HG02678 (cell line): ENCODE data around the gene ZNF552.
"Not testable (repeated sequence)": the region's sequence is repeated elsewhere in the genome, so short reads cannot be mapped to it uniquely, and the experiment has no call there.

Source experiments
- ATAC-seq: cut with Tn5 transposase; IDR thresholded peaks from one replicate; pipeline ENCODE4 v1.9.1; 2021; ENCODE audit warnings: mild to moderate bottlenecking, moderate library complexity; ENCODE audit not compliant: unreplicated experiment

ZNF552 gene

DNA sequence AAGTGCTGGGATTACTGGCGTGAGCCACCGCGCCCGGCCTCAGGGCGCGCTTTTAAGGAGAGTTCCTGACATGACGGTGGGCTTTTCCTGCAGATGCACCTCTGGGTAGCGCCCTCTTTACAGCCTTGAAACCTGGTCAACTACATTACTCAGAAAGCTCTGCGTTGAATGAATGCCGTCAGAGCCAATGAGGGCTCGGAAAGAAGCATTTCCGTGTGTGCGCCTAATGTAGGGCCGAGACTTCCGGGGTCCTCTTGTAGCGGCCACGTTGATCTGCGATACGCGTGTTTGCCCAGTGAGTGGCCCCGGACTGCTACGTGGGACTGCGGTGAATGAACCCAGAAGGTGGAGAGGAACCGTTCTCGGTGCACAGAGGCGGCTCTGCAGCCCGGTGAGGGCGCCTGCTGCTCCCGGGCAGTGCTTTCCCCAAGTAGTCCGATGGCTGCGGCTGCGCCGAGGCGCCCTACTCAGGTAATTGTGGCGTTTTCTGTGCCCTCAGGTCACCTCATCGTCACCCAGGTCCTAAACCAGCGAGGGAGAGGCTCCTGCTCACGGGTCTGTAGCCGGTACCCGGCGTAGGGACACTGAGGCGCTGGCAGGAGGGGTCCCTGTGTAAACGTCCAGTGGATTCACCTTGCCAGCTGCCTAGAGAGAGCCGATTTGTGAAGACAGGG, 4.9 kb upstream of the ZNF552 start:
- ATAC-seq: peak; percentile 87

DNA sequence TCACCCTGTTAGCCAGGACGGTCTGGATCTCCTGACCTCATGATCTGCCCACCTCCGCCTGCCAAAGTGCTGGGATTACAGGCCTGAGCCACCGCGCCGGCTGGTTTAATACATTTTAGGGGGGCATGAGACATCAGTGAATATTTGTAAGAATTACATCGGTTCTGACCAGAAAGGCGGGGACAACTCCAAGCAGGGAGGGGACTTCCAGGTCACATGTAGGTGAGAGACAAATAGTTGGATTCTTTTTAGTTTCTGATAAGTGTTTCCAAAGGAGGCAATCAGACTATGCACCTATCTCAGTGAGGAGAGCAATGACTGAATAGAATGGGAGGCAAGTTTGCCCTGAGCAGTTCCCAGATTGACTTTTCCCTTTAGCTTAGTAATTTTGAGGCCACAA, 3.7 kb upstream of the ZNF552 start:
- no peak for ATAC-seq

DNA sequence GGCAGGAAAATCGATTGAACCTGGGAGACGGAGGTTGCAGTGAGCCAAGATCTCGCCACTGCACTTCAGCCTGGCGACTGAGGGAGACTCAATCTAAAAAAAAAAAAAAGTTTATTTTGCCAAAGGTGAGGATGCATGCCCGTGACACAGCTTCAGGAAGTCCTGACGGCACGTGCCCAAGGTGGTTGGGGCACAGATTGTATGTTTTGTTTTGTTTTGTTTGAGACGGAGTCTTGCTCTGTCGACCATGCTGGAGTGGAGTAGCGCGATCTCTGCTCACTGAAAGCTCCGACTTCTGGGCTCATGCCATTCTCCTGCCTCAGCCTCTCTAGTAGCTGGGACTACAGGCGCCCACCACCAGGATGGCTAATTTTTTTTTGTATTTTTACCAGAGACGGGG, 3.3 kb upstream of the ZNF552 start:
- ATAC-seq: no peak

DNA sequence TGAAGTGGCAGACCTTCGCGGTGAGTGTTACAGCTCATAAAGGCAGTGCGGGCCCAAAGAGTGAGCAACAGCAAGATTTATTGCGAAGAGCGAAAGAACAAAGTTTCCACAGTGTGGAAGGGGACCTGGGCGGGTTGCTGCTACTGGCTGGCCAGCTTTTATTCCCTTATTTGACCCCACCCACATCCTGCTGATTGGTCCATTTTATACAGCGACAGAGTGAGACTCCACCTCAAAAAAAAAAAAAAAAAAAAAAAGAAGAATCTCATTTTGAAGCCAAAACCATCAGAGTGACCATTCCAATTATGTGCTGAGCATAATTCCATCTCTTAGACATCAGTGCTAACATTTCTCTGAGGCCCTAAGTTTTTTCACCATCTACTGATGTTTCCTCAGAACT, 1.9 kb upstream of the ZNF552 start:
- ATAC-seq: no peak

DNA sequence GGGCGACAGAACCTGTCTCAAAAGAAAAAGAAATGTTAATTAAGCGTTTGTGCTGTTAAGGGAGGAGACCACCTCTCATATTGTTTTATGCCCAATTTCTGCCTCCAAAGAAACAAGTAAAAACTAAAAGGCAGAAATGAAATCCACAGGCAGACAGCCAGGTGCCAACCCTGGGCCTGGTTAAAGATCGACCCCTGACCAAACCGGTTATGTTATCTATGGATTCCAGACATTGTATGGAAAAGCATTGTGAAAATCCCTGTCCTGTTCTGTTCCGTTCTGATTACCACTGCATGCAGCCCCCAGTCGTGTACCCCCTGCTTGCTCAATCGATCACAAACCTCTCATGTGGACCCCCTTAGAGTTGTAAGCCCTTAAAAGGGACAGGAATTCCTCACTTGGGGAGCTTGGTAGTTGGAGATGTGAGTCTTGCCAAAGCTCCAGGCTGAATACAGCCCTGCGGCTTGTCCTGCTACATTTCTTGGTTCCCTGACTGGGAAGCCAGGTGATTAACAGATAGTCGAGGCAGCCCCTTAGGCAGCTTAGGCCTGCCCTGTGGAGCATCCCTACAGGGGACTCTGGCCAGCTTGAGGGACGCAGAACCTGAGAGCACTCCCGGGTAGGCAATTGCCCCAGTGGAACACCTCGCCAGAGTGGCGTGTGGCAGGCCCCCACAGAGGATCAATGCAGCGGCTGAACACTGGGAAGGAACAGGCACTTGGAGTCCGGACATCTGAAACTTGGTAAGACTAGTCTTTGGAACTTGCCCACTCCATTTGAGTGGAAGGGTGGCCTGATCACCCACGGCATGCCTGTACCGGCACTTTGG, 748 bp upstream of the ZNF552 start:
- ATAC-seq: no peak

DNA sequence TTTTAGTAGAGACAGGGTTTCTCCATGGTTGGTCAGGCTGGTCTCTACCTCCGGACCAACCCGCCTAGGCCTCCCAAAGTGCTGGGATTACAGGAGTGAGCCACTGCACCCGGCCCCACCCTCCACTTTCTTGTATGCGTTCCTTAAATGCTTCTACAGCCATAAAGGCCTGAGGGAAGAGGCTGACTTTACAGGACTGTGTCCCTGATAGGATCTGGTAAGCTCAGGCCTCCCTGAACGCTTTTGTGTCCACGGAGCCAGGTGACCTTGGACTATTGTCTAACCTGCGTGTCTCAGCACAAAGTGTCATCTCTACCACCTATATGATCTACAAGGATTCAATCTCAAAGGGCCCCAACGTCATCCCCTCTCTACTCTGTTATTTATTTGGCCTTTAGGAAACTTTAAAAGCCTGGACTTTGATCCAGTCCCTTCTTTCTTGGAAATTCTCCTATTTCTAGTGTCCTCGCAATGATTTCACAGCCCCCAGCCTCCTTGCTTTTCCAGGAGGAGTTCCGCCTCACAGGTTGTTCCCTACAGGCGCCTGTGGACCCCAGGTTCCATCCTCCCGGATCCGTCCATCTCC, 701 bp downstream of the ZNF552 start:
- no peak for ATAC-seq

DNA sequence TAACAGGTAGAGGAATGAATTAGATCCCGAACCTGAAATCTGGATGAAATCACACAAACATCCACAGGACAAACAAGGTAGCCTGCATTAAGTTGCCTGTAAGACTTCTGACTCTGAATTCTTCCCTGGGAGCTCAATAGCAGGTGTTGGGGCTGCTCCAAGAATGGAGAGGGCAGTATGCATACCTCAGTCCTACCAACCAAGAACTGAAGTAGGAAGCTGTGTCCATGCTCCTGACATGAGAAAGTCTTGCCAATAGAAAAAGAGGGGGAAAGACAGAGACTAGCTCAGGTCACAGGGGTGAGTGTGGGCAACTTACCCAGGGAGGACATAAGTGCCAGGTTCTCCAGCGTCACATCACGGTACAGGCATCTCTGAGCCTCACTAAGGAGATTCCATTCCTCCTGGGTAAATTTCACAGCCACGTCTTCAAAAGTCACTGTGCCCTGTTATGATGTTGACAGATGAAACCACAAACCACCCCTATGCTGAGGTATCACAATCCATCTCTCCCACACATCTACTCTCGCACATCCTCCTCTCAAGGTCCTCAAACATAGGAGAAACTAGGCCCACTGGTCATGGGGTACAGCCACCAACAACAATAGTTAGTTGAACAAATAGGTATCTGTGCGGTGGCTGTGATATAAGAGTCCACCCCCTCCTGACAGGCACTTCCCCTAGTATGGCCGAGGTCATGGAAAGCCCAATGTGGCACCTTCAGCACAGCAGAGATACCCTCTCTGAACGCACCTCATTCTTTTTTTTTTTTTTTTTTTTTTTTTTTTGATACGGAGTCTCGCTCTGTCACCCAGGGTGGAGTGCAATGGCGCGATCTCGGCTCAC, 1.5 kb downstream of the ZNF552 start:
- ATAC-seq: not testable (repeated sequence)

DNA sequence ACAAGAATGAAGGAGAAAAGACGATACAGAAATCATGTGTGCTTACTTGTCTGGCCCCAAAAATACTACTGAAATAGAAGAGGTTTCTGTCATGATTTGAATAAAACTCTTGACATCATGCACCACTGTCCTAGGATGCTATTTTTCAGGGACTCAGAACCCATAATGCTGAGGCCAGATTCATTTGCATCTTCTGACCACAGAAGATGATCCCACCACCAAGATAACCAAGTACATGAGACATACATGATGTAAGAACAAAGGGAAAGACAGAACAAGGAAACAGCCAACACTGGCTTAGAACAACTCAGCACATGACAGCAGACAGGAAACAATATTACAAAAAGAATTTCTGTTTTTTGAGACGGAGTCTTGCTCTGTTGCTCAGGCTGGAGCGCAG, 2.5 kb downstream of the ZNF552 start:
- peak; percentile 40 for ATAC-seq

DNA sequence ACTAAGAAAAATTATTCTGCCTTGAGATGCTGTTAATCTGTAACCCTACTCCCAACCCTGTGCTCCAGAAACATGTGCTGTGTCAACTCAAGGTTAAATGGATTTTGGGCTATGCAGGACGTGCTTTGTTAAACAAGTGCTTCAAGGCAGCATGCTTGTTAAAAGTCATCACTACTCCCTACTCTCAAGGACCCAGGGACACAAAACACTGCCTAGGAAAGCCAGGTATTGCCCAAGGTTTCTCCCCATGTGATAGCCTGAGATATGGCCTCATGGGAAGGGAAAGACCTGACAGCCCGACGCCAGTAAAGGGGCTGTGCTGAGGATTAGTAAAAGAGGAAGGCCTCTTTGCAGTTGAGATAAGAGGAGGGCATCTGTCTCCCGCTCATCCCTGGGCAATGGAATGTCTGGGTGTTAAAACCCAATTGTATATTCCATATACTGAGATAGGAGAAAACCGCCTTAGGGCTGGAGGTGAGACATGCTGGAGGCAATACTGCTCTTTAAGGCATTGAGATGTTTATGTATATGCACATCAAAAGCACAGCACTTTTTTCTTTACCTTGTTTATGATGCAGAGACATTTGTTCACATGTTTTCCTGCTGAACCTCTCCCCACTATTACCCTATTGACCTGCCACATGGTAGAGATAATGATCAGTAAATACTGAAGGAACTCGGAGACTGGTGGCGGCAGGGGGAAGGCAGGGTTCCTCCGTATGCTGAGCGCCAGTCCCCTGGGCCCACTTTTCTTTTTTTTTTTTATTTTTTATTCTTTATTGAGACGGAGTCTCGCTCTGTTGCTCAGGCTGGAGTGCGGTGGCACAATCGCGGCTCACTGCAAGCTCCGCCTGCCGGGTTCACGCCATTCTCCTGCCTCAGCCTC, 4.1 kb downstream of the ZNF552 start:
- not testable (repeated sequence) for ATAC-seq

DNA sequence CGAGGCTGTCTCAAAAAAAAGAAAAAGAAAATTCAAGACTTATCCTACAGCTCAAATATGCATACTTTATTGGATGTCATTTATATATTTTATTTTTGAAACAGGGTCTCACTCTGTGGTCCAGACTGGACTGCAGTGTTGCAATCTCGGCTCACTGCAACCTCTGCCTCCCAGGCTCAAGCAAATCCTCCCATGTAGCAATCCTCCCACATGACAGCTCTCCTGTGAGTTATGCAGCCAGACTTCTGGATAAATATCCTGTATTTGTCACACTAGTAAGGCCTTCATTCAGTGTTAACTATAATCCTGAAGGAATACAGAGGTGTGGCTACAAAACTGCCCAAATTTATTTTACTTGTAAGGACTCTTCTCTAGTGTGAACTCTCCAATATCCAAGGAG, 7.2 kb downstream of the ZNF552 start:
- no peak for ATAC-seq

DNA sequence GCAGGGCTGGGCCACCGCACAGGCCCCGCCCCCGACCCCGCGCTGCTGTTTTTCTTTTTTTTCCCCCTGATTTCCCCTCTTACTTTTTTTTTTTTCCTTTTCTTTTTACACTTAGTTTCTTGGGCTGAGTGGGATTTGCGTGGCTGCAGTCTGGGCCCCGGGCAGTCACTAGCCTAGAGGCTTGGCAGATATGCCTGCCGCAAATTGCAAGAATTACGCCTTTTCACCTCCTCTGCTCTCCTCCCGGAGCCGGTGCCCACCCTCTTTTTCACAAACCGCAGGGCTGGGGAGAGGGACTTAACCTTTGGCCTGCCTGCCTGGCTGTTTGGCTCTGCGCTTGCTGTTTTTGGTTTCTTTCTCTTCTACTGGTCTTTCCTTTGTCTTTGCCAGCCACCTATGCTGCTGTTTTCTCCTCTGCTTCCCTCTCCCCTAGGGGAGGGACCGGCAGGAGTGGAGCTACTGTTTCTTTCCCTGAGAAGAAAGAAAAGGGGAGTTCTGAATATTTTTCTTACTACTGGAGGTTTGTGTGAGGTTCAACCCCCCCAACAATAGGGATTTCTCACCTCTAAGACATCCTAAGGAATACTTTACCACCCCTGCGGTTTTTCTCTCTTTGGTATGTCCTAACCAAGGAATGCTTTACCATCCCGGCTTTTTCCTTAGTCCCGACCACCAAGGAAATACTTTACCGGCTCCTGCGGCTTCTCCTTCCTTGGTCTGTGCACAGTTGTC, 11.0 kb downstream of the ZNF552 start:
- no peak for ATAC-seq

DNA sequence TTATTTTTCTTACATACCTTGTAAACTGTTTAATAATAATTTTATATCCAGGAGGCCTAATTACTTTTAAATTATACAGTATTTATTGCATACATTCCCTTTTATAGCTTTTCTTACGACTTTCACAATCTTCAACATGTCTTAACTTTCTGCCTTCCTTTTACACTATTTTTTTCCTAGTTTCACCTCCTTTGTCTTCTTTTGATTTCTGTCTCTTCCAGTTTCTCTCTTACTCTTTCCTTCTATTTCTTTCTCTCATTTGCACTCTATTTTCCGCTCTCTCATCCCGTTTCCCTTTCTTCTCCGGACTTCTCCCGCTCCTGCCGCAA, 11.5 kb downstream of the ZNF552 start:
- no peak for ATAC-seq

DNA sequence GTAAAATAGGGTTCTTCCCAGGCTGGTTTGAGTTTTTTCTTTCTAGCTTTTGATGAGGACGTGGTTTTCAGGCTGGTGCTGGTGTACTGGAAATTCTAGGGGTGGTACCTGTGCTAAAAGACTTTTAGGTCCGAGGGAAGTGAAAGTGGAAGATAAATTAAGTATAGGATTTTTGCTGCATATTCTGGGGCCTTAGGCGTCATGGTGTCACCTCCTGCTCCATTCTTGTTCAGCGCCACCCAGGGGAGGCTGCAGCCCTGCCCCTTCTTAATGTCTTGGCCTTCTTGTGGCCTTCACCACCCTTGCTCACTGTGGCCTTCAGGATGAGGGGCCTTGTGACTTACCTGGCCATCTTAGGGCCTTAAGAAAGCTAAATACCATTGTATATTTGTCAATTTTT, 12.4 kb downstream of the ZNF552 start:
- no peak for ATAC-seq

DNA sequence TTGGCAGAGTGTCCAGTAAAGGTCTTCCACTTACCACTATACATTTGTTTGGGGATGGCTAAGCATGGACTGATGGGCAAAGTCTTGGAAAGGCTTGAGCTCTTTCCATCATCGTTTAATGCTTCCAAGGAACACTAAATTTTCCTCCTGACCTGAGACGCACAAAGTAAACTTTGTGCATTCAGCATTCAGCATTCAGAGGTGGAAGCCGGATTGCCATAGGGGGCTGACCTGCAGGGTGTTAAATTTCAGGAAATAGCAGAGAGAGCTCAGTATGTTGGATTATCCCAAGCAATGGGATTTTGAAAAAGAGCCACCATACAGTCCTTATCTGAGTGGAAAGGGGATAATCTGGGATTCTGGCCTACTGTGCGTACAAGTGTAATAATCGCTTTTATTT, 14.0 kb downstream of the ZNF552 start:
- ATAC-seq: no peak

DNA sequence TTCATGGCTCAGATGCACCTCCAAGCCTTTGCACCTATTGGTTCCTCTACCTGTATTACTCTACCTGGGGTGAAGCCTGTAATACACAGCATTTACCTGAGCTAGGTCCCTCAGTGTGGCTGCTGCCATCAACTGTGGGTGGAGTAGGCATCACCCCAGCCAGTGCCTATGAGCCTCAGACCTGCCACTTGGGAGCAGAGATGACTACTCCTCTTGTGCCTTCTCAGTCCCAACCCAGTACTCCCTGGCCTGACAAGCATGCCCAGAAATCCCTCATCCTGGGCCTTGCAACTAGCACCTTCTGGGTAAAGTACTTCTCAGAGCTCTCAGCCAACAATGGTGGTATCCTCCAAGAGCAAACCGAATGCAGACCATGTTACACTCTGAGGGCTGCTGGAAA, 18.1 kb downstream of the ZNF552 start:
- ATAC-seq: not testable (repeated sequence)

DNA sequence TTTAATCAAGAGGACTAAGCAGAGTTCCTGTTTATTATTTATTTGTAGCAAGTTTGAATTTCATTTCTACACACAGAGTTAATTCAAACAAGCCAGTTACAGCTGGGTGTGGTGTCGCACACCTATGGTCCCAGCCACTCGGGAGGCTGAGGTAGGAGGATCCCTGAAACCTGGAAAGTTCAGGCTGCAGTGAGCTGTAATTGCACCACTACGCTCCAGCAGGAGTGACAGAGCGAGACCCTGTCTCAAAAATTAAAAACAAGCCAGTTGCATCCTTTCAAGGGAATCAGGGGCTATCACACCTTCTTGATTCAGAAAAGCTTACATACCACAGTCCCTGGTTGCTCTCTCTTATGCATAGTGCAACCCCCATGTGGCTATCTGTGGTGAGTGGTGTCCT, 25.4 kb downstream of the ZNF552 start:
- no peak for ATAC-seq

DNA sequence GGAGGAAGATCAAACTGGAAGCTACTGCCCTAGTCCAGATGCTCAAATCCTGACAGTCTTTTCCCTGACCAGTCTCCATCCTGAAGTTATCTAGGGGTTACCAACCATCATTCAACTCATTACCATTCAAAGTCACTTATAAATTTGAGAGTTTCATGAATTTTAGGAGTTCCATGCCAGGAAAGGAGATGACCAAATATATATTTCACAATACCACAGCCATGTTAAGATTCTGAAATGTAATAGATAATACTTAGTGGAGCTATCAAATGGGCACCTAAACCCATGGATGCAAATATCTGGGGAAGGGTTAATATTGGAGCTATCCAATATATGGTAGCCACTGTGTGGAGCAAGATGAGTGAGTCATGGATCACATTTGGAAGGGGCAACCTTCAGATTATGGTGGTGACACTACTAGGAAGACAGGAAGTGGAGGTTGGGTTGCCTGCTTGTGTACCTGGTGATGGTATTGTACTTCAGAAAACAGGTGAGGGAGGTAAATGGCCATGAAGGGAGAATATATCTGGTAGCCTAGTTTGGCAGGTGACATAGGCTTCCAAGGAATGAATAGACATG, 26.5 kb downstream of the ZNF552 start:
- no peak for ATAC-seq

DNA sequence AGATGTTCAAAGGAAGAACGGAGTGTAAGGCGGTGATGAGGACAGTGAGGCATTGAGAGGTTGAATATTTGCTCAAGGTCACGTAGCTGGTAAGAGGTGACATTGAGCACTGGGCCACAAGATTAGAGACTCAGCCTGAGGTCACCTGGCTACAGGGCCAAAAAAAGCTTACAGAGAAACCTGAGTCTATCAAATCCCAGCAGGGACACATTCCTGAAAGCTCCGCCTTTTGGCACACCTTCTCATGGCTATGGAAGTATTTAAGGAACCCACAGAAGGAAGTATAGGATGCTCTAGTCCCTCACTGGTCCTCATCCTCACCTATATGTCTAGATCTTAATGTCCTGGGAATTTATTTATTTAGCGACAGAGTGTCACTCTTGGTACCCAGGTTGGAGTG, 27.8 kb downstream of the ZNF552 start:
- no peak for ATAC-seq

DNA sequence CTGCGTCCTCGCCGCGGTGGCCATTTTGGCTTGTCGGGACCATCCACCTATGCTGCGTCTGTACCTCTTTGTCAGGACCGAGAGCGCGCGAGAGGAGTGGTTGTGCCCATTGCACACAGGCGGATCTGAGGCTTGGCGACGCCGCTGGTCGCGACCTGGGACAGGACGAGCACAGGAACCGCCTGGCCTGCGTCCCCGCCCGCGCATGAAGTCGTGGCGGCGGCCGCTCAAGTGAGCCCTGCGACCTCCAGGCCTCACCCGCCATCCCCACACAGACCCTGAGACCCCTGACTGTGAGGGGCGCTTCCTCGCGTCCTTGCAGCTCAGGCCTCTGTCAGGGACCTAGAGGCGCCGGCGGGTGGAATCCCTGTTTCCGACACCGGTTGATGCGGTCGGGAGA, 28.4 kb downstream of the ZNF552 start:
- no peak for ATAC-seq
